NCI-H69 (cell line): ENCODE data around the gene FRMD4A.
"Not testable (repeated sequence)": the region's sequence is repeated elsewhere in the genome, so short reads cannot be mapped to it uniquely, and the experiment has no call there.

Source experiments
- DNase-seq: peaks from one replicate; lab custom pipeline; 2025; lab: John Stamatoyannopoulos, UW

Gene FRMD4A

GRCh38 chr10:13883636-13884444, 446.9 kb downstream of the FRMD4A start:
- no peak for DNase-seq

DNA sequence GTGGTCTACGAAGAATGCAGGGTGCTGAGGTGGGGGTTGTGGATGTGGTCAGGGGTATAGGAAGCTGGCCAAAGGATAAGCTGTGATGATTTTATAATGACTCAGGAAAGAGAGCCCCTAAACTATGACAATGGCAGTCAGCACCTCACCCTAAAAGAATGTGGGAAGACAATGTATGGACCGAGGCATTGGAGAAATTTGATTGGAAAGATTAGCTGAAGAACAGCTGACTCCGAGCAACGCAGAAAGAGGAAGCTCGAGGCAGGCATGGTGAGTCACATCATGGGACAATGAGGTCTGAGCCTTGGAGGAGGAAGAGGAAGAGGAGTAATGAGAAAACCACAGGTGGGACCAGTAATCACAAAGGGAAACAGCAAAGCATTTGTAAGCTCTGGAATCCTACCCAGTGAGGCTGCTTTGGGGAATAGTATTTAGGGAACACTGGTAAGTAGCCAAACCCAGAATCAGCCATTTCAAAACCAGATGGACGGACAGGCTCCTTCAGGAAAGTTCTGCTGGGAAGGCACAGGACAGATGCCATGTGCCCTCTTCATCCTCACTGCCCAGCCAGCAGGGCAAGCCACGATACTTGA, 448.5 kb downstream of the FRMD4A start:
- no peak for DNase-seq

DNA sequence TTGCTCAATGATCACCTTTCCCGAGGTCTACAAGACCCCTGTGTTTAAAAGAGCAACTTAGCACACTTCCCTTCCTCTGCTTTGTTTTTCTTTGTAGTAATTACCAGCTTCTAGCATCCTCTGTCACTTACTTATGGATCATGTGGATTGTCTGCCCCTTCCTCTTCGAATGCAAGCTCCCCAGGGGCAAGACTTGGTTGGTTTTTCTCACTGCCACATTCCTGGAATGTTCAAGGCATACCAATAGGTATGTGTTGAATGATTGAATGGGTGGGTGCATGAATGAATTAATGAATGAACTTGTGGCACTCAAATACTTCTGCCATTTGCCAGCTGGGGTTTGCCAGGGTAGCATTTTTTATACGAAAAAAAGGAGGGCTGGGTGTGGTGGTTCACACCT, 450.0 kb downstream of the FRMD4A start:
- DNase-seq = no peak

GRCh38 chr10:13877154-13877909, 453.4 kb downstream of the FRMD4A start:
- no peak for DNase-seq

- no peak for DNase-seq
These were observed 457.5 kb downstream of the FRMD4A start for GRCh38 chr10:13873196-13873595.

- peak; percentile 55 for DNase-seq
These were observed 458.3 kb downstream of the FRMD4A start for GRCh38 chr10:13872411-13872810.

DNA sequence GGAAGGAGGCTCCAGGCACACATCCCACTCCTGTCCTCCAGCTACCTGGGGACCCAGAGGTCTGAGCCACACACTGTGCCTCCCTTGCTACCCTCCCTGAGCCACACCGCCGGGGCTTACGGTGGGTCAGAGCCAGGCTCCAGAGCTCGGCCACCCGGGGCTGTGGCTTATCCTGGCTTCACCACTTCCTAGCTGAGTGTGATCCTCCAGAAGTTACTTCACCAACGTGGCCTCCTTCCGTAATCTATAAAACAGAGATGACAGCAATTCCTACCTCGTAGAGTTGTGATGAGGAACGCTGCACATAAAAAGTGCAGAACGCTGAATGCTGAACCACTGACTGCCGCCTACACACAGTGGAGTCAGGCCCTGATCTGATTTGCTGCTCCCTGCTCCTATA, 458.9 kb downstream of the FRMD4A start:
- DNase-seq = no peak

- peak; percentile 89 for DNase-seq
These were observed 459.7 kb downstream of the FRMD4A start for GRCh38 chr10:13871011-13871410.

GRCh38 chr10:13869295-13869664, 461.4 kb downstream of the FRMD4A start:
- no peak for DNase-seq

DNA sequence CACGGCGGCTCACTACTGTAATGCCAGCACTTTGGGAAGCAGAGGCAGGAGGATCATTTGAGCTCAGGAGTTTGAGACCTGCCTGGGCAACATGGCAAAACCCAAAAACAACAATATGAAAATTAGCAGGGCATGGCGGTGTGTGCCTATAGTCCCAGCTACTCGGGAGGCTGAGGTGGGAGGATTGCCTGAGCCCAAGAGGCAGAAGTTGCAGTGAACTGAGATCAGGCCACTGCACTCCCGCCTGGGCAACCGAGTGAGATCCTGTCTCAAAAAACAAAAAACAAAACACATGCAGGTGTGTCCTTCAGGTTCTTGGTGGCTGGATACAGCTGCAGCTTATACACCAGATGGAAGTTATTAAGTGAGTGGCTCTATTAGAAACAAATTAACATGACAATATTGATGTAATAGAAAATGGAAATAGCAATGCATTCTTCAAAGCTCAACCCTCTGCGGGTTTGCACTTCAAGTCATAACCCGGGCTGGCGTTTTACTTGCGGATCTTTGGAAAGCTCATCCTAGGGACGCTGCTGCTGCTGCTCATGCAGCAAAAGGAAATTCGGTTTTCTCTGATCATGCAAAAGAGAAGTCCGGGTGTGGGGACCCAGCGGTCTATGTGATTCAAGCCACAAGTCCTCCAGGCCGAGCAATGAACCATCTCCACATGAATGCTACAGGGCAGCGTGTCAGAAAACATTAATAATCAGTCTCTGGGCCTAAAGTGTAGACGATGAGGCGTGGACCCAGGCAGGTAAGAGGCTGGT, 462.0 kb downstream of the FRMD4A start:
- DNase-seq = no peak

- DNase-seq = no peak
These were observed 462.9 kb downstream of the FRMD4A start for GRCh38 chr10:13867822-13868221.

GRCh38 chr10:13865758-13866491, 464.8 kb downstream of the FRMD4A start:
- no peak for DNase-seq

GRCh38 chr10:13865220-13865619, 465.5 kb downstream of the FRMD4A start:
- not testable (repeated sequence) for DNase-seq

DNA sequence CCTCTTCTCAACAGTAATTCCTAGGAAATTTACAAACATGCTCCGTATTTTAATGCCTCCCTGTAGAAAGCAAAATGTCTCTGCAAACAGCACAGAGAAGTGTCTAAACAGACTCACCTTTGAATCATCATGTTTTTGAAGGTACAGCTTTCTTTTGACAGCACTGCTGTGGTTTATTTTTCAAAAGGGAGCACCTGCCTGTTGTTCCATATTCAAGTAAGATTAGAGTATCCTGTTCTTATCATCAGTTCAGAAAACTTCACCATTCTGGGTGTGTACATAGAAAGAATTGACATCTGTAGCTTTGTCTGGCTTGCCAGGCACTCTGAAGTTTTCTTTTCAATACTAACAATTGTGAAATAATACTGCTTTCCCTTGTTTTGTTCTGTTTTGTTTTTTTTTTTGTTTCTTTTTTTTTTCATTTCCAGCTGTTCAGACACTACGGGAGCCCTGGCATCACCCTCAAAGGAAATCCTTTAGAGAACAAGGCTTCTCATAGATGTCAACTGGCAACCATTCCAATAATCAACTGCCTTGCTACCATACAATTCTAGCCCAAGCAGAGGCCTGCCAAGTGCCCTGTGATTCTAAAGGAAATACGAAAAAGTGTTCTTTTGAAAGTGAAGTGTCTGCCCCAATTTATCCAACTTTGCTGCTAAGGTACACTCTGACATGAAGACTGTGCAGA, 468.0 kb downstream of the FRMD4A start:
- no peak for DNase-seq

- no peak for DNase-seq
These were observed 469.8 kb downstream of the FRMD4A start for GRCh38 chr10:13860886-13861285.

DNA sequence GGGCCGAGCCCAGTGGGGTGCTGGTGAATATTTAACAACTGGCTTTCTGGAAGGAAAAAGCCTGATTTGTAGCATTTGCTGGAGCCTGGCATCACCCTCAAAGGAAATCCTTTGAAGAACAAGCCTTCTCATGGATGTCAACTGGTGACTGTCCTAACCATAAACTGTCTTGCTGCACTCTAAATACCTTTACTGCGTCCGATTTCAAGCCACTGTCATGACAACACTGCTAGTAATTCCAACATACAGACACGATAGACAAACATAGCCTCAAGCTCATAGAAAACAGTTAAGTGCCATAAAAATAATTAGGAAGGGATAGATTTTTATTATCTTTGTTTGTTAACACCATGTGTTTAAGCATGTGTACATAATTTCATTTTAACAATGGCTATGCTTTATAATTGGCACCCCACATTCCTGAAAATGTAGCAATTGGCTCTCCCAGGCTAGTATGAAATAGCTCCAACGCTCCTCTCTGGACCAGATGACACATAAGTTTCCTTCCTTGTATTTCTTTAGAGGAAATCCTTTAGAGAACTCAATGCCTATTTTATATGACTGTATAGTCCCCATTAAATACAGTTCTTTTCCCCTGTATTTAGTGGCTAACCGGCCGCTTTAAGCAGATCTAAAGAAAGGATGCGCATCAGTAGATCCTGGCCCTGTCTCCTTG, 470.6 kb downstream of the FRMD4A start:
- no peak for DNase-seq

- DNase-seq = no peak
These were observed 472.0 kb downstream of the FRMD4A start for GRCh38 chr10:13858709-13859108.

DNA sequence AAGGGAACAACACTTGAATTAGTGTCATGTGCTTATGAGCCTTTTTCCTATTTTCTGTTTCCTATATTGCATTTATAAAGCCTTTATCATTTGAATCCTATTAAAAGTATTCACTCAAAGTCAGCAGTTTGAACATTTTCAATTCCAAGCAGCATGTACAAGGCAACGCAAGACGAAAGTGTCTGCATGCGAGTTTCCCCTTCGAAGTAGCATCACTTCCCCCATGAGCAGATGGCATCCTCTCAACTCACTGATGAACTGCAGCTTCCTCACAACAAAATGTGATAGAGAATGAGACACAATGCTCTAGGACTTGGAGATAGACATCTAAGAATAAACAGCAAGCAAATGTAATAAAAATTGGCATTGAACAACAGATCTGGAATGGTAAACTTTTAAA, 473.3 kb downstream of the FRMD4A start:
- no peak for DNase-seq

DNA sequence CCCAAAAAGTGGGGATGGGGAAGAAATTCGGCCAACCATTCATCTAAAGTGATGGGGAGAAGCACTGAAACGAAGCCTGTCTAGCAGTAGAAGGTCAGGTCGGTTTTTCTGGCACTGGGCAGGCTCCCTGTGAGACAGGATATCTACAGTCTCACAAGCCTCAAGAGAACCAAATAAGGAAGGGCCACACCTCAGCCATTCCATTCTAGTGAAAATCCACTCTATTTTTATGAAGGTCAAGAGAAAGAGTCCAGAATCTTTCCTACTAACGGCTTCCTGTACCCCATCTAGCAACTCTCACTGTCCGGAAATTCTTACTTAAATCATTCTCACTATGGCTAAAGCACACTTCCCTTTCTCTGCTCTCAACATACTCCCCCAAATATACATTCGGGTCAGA, 476.9 kb downstream of the FRMD4A start:
- no peak for DNase-seq

DNA sequence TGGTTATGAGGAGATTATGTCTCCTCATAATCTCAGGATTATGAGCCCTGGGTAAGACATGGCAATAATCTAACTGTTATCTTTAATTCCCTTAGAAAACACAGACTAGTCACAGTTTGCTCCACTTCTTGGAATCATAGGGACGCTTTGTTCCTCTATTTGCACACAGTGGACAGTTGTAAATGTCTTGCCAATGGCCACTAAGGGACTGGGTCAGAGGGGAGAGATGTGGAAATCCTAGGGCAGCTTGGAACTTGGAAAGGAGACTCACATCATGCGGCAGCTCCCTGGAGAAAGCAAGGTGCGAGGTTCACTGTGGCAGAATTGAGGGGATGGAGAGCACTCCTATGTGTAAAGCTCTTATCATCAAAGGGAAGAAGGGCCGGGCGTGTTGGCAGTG, 477.9 kb downstream of the FRMD4A start:
- no peak for DNase-seq
